Prostate gland (tissue), 2 donors: Measurements from ENCODE around the gene SSH2.

ENCODE experiments used
- CTCF ChIP-seq, 4 experiments: fragments of 200-600 bp in 2 of 4; fragments of 450-650 bp in 2 of 4; sonication (generic) in 2 of 4; IDR thresholded peaks; 1 replicate in 3 of 4; 2 replicates in 1 of 4; pipeline ENCODE4 v1.5.1; 2016 to 2019; ENCODE audit warnings: antibody characterized with exemption in 4 of 4, mild to moderate bottlenecking in 2 of 4, moderate library complexity in 2 of 4
- POLR2A ChIP-seq: fragments of 450-650 bp; IDR thresholded peaks from one replicate; pipeline ENCODE4 v1.6.1; 2016; ENCODE audit warnings: antibody characterized with exemption, mild to moderate bottlenecking
- POLR2AphosphoS5 ChIP-seq: sonication (generic); formaldehyde crosslinking; IDR thresholded peaks from one replicate; pipeline ENCODE4 v1.6.1; 2017; ENCODE audit warnings: antibody characterized with exemption

GRCh38 chr17:29612094-29612403 is 318.0 kb downstream of the SSH2 start:
- TF ChIP-seq POLR2AphosphoS5 (no peak), CTCF (IDR thresholded peaks at IDR 0.05) (no peak), POLR2A (no peak)
